Measurements from ENCODE around the gene CSHL1. TPM values are rescaled to one million over a fixed set of nuclear protein-coding genes. Genes with fewer than 3 reads are reported as not detected.
"Not testable (repeated sequence)": the region's sequence is repeated elsewhere in the genome, so short reads cannot be mapped to it uniquely, and the experiment has no call there.

Gene CSHL1
- total RNA-seq, 1 experiment from 2014 or later = not detected

GRCh38 chr17:63918789-63919305, 7.8 kb upstream of the CSHL1 start, which contains the start of gene GH1:
TSS of gene GH1 (minus strand) at chr17:63918839. CDS start at chr17:63918776, 63 bp downstream.
- DNase-seq (ENCODE audit: low spot score) = not testable (repeated sequence)

GRCh38 chr17:63918305-63918704, 7.2 kb upstream of the CSHL1 start:
- DNase-seq (ENCODE audit: low spot score) = no peak

- DNase-seq (ENCODE audit: low spot score) = no peak
Measured at GRCh38 chr17:63917646-63918045, 6.6 kb upstream of the CSHL1 start.

- DNase-seq (ENCODE audit: low spot score) = not testable (repeated sequence)
Measured at GRCh38 chr17:63917206-63917605, 6.1 kb upstream of the CSHL1 start.

GRCh38 chr17:63916566-63917185, 5.6 kb upstream of the CSHL1 start:
- no peak for DNase-seq (ENCODE audit: low spot score)

GRCh38 chr17:63915753-63916152, 4.7 kb upstream of the CSHL1 start:
- DNase-seq (ENCODE audit: low spot score) = not testable (repeated sequence)

- DNase-seq (ENCODE audit: low spot score) = no peak
Measured at GRCh38 chr17:63914471-63914870, 3.4 kb upstream of the CSHL1 start.

- DNase-seq (ENCODE audit: low spot score) = peak; percentile 42
Measured at GRCh38 chr17:63911657-63912100, 621 bp upstream of the CSHL1 start.

GRCh38 chr17:63910096-63910495, 962 bp downstream of the CSHL1 start:
- DNase-seq (ENCODE audit: low spot score) = no peak

GRCh38 chr17:63909586-63909985, 1.5 kb downstream of the CSHL1 start:
- not testable (repeated sequence) for DNase-seq (ENCODE audit: low spot score)

- peak; percentile 21 for DNase-seq (ENCODE audit: low spot score)
Measured at GRCh38 chr17:63907161-63907778, 3.8 kb downstream of the CSHL1 start.

GRCh38 chr17:63904796-63905195, 6.3 kb downstream of the CSHL1 start:
- DNase-seq (ENCODE audit: low spot score) = not testable (repeated sequence)

- peak; percentile 24 for DNase-seq (ENCODE audit: low spot score)
Measured at GRCh38 chr17:63903787-63904201, 7.3 kb downstream of the CSHL1 start.

- not testable (repeated sequence) for DNase-seq (ENCODE audit: low spot score)
Measured at GRCh38 chr17:63901971-63902370, 9.1 kb downstream of the CSHL1 start.

GRCh38 chr17:63898899-63899798, 11.9 kb downstream of the CSHL1 start:
- not testable (repeated sequence) for DNase-seq (ENCODE audit: low spot score)

- not testable (repeated sequence) for DNase-seq (ENCODE audit: low spot score)
Measured at GRCh38 chr17:63896524-63897354, 14.3 kb downstream of the CSHL1 start, which contains the start of gene CSH1. TSS of gene CSH1 (minus strand) at chr17:63896574. CDS start at chr17:63896511, 63 bp downstream.

GRCh38 chr17:63894821-63895220, 16.2 kb downstream of the CSHL1 start:
- not testable (repeated sequence) for DNase-seq (ENCODE audit: low spot score)

GRCh38 chr17:63894021-63894420, 17.0 kb downstream of the CSHL1 start:
- not testable (repeated sequence) for DNase-seq (ENCODE audit: low spot score)

- DNase-seq (ENCODE audit: low spot score) = not testable (repeated sequence)
Measured at GRCh38 chr17:63892316-63893037, 18.6 kb downstream of the CSHL1 start.
